Colonic mucosa (tissue), 4 donors: ENCODE data around the gene SIGLEC12. TPM values are rescaled to one million over a fixed set of nuclear protein-coding genes. Genes with fewer than 3 reads are reported as not detected.

ENCODE experiments used
- DNase-seq: peaks from one replicate; pipeline ENCODE4 v3.0.0-alpha.2; 2020
- H3K27ac ChIP-seq: fragments of 200-600 bp; one replicate; pipeline ENCODE4 v1.8.0; 2021
- H3K27me3 ChIP-seq: fragments of 200-600 bp; one replicate; pipeline ENCODE4 v1.8.0; 2021
- H3K36me3 ChIP-seq: fragments of 200-600 bp; one replicate; pipeline ENCODE4 v1.8.0; 2021
- H3K4me1 ChIP-seq: fragments of 200-600 bp; one replicate; pipeline ENCODE4 v1.8.0; 2021; ENCODE audit warnings: mild to moderate bottlenecking
- H3K4me3 ChIP-seq: fragments of 200-600 bp; one replicate; pipeline ENCODE4 v1.8.0; 2021
- H3K9ac ChIP-seq, 2 donors: one replicate each; pipeline ENCODE4 v1.7.0; 2013; ENCODE audit warnings: control low read depth in 2 of 2, low read depth in 2 of 2, low read length in 2 of 2
- H3K9me3 ChIP-seq: fragments of 200-600 bp; one replicate; pipeline ENCODE4 v1.8.0; 2021
- intact Hi-C: fragments of 100-400 bp; cut with DNase I; formaldehyde crosslinking; loops from one replicate; pipeline ENCODE4 v1.14.1; 2022
- total RNA-seq, 2 donors: library from RNA; stranded (reverse); fragmentation: NEBNext Ultra II Directional in 1 of 2; extraction: Animal tissue kit (Norgen Biotek cat#: 25700) in 1 of 2; gene quantifications; one replicate each; pipeline ENCODE4 v1.2.1, GENCODE V29; 2021
- TF ChIP-seq, protein P1 (sequence below): fragments of 200-600 bp; IDR thresholded peaks from one replicate; pipeline ENCODE4 v1.8.0; 2022; ENCODE audit warnings: antibody characterized with exemption, mild to moderate bottlenecking
- donor health status: healthy.
- donor health status: DM: no; HTN: no; CAD: no.
- donor health status: DM: no; HTN: no; CAD: no.

The SIGLEC12 gene
- total RNA-seq, 2 donors from 2014 or later = 0.15 to 0.35 TPM

- DNase-seq = no peak
- no peaks in the 10 kb centered on the region for H3K27me3 ChIP-seq
- H3K9ac ChIP-seq = no peak overlapping the region
- intact Hi-C loops = no loop called here
- no peak overlapping the region for H3K4me3 ChIP-seq
- TF ChIP-seq, protein P1, sequence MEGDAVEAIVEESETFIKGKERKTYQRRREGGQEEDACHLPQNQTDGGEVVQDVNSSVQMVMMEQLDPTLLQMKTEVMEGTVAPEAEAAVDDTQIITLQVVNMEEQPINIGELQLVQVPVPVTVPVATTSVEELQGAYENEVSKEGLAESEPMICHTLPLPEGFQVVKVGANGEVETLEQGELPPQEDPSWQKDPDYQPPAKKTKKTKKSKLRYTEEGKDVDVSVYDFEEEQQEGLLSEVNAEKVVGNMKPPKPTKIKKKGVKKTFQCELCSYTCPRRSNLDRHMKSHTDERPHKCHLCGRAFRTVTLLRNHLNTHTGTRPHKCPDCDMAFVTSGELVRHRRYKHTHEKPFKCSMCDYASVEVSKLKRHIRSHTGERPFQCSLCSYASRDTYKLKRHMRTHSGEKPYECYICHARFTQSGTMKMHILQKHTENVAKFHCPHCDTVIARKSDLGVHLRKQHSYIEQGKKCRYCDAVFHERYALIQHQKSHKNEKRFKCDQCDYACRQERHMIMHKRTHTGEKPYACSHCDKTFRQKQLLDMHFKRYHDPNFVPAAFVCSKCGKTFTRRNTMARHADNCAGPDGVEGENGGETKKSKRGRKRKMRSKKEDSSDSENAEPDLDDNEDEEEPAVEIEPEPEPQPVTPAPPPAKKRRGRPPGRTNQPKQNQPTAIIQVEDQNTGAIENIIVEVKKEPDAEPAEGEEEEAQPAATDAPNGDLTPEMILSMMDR = no peak
- H3K9me3 ChIP-seq = no peaks in the 10 kb centered on the region
- H3K36me3 ChIP-seq = no peaks in the 10 kb centered on the region
- H3K27ac ChIP-seq = no peak overlapping the region
- H3K4me1 ChIP-seq = no peaks in the 10 kb centered on the region
Measured at GRCh38 chr19:51489113-51489512, 12.5 kb downstream of the SIGLEC12 start.

DNA sequence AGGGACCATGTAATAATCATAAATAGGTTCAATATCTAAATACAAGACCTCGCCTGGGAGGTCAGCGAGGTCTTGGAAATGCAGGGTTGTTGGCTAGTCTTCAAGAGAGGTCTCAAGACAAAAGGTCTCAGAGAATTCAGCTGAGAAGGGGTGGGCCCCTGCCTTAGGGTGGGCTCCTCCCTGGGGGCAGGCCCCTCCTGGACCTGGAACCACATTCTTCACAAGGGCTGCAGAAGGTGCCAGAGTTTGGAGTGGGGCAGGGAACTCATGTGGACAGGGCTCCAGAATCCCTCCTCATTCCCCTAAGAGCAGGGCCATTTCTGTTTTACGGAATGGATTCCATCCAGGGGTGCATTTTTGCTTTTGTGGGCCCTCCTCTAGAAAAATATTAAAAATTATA is 13.1 kb downstream of the SIGLEC12 start:
- Histone ChIP-seq H3K27me3 (no peaks in the 10 kb centered on the region), H3K9me3 (no peaks in the 10 kb centered on the region), H3K27ac (no peak overlapping the region), H3K36me3 (no peaks in the 10 kb centered on the region), H3K9ac (no peak overlapping the region), H3K4me1 (no peaks in the 10 kb centered on the region), H3K4me3 (no peak overlapping the region)
- DNase-seq = no peak
- intact Hi-C loops = no loop called here
- TF ChIP-seq, protein P1 = no peak

DNA sequence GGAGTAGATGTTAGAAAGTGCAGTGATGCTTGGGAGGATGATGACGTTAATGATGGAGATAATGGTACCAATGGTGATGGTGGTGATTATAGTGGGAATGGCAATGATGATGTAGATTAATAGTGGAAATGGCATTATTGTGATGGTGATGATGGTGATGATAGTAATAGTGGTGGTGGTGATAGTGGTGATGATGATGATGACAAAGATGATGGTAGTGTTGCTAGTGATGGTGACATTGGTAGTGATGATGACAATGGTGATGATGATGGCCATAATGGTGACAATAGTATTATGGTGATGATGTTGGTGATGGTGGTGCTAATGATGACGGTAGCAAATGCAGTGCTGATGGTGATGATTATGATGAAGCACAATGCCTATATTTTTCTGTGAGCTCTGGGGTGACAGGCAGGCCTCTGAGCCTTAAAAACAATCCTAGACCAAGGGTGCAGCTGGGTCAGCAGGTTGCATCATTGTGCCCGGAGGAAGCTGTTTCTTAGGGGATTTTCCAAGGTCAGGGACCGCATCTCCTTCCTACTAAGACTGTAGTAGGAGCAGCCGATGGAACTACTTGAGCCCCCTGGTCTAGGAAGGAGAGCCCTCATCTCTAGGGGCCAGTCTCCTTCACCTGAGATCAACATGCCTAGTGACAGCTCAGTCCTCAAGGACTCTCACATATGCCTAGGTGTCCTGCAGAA is 15.5 kb downstream of the SIGLEC12 start:
- H3K9ac ChIP-seq = no peak overlapping the region
- intact Hi-C loops = no loop called here
- H3K4me1 ChIP-seq = no peaks in the 10 kb centered on the region
- DNase-seq = no peak
- H3K27me3 ChIP-seq = no peaks in the 10 kb centered on the region
- H3K36me3 ChIP-seq = no peaks in the 10 kb centered on the region
- H3K27ac ChIP-seq = no peak overlapping the region
- H3K4me3 ChIP-seq = no peak overlapping the region
- H3K9me3 ChIP-seq = no peaks in the 10 kb centered on the region
- TF ChIP-seq, protein P1 = no peak

- Histone ChIP-seq H3K9ac (no peak overlapping the region), H3K9me3 (no peaks in the 10 kb centered on the region), H3K27me3 (no peaks in the 10 kb centered on the region), H3K4me3 (no peak overlapping the region), H3K36me3 (no peaks in the 10 kb centered on the region), H3K27ac (no peak overlapping the region), H3K4me1 (no peaks in the 10 kb centered on the region)
- TF ChIP-seq, protein P1 = no peak
- DNase-seq = no peak
- intact Hi-C loops = no loop called here
Measured at GRCh38 chr19:51480590-51480989, 21.0 kb downstream of the SIGLEC12 start.

DNA sequence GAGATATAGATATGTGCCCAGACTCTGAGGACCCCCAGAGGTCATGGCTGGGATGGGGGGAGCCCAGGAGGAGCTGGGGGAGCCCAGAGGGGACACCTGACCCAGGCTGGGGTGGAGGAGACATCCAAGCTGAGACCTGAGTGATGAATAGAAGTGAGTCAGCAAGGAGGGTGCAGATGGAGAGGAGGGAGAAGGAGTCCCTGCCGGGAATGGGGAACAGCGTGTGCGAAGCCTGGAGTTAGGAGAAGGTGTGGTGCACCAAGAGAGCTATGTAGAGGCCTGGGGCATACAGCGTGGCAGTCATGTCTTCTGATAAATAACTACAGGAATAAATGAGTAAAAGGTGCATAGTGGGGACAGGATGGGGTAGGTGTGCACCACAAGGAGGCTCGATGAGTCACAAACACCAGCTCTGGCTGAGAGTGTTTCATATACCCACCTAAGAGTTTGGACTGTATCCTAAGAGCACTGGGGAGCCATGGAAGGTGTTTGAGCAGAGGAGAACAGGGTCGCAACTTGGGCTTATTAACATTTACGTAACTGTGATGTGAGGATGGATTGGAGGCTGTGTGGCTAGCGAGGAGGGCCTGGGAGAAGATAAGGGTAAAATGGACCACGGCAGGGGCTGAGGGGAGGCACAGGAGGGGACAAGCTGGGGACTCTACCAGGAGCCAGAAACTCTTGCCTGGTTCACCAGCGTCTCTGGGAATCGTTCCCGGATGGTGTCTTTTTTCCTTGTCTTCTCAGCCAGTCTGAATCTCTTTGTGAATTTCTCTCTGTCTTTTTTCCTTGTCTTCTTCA is 21.9 kb downstream of the SIGLEC12 start:
- intact Hi-C loops = no loop called here
- H3K4me1 ChIP-seq = no peaks in the 10 kb centered on the region
- TF ChIP-seq, protein P1 = no peak
- H3K27me3 ChIP-seq = no peaks in the 10 kb centered on the region
- H3K4me3 ChIP-seq = no peak overlapping the region
- H3K27ac ChIP-seq = no peak overlapping the region
- DNase-seq = no peak
- no peaks in the 10 kb centered on the region for H3K9me3 ChIP-seq
- no peaks in the 10 kb centered on the region for H3K36me3 ChIP-seq
- H3K9ac ChIP-seq = no peak overlapping the region
